ENCODE results near the gene BICDL1. TPM values are rescaled to one million over a fixed set of nuclear protein-coding genes. Genes with fewer than 3 reads are reported as not detected.
"Not testable (repeated sequence)": the region's sequence is repeated elsewhere in the genome, so short reads cannot be mapped to it uniquely, and the experiment has no call there.

The BICDL1 gene, protein sequence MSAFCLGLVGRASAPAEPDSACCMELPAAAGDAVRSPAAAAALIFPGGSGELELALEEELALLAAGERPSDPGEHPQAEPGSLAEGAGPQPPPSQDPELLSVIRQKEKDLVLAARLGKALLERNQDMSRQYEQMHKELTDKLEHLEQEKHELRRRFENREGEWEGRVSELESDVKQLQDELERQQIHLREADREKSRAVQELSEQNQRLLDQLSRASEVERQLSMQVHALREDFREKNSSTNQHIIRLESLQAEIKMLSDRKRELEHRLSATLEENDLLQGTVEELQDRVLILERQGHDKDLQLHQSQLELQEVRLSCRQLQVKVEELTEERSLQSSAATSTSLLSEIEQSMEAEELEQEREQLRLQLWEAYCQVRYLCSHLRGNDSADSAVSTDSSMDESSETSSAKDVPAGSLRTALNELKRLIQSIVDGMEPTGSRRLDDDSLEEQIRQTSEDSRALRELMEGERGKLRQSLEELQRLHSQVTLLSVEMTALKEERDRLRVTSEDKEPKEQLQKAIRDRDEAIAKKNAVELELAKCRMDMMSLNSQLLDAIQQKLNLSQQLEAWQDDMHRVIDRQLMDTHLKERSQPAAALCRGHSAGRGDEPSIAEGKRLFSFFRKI
- 19.9 and 21.5 TPM in 2 replicates for total RNA-seq (2014; rRNA removed; shearing (Covaris generic))

DNA sequence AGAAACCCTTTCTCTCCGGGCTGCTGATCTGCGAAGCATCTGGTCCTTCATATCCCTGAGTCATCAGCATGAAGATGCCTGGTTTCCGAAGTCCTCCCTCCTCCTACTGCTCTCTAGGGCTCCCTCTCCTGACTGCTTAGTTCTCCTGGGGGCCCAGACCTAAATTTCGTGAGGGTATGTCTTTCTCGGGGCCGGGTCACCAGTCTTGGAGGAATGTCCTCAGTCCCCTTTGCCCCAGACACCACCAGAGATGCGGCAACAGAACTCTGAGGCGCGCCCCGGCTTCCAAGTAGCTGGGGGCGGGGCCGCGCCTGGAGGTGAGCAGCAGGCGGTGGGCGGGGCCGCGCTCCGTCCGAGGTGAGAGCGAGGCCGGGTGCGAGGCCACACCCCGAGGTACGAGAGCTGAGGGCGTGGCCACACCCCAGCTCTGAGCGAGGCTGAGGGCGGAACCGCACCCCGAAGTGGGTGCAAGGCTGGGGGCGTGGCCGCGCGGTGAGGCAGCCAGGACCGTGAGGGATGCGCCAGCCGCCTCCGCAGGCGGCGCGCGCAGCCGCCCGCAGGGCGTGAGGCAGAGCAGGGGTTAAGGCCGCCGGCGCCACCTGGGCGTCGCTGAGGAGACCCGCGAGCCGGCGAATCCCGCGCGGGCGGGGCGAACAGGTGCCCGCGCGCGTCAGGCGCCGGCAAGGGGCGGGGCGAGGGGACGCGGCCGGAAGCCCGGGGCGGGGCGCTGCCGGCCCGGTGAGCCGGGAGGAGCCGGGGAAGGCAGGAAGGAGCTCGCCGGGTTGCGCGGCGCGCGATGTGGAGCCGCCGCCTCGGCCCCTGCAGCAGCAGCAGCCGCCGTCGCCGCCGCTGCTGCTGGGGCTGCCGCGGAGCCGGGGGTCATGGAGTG, at the start of gene BICDL1:
Gene BICDL1, plus strand, starts transcription at position 765 of the 889 bp plus-strand sequence. CDS start 633 bp downstream, outside the sequence.
- peak; percentile 96 for DNase-seq (ENCODE audit: low spot score)

DNA sequence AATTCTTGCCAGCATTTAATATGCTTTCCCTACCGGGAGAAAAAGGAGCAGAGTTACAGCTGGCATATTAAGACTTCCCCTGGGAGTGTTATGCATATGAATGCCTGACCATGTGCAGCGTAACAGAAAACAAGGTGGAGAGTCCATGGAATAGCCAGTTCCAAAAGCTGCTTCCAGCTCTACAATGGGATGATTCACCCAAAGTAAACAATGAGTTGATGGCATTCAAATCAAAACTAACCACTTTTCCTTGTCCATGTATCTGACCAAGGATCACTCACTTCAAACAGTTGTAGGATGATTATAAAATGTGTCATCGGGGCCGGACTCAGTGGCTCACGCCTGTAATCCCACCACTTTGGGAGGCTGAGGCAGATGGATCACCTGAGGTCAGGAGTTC, 48.1 kb upstream of the BICDL1 start:
- DNase-seq (ENCODE audit: low spot score): peak; percentile 84

DNA sequence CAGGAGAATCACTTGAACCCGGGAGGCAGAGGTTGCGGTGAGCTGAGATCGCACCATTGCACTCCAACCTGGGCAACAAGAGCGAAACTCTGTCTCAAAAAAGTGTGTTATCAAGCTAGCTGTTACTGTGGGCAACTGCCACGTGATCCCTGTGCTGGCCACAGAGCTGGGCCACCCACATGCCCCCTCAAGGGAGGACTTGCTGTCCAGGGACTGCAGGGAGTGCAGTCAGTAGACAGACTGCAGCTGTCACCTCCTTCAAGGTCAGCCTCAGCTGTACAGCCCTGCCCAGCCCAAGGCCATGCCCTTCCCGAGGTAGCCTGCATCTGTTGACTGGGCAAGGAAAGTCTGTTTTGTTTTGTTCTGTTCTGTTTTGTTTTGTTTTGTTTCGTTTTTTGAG, 46.6 kb upstream of the BICDL1 start:
- no peak for DNase-seq (ENCODE audit: low spot score)

DNA sequence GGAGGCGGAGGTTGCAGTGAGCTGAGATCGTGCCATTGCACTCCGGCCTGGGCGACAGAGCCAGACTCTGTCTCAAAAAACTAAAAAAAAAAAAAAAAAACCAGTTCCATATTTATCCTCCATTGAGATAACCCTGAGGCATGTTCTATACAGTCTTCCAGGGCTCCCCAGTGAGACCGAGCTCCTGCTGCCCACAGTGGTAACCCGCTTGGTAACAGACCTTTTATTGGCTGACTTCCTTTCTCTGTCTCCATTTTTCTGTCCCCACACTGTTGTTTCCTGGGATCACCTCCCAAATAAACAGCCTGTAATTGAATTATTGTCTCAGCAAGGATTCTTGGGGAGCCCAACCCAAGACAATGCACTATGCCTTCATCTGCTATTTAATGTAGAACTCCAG, 42.8 kb upstream of the BICDL1 start:
- DNase-seq (ENCODE audit: low spot score): no peak

DNA sequence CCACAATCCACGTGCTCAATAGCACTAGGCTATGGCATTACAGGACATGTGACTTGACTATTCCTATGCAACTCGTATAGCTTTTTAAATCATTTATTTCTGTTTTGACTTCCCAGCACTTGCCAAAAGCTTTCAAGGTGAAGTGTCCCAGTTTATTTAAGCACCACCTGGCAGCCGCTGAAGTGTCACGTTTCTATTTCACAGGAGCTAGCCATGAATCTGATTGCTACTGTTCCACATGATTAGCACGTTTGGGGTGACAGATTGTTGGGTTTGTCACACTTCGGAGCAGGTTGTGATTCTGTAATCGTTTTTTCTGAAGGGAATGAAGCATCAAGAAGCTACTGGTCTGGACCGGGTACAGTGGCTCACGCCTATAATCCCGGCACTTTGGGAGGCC, 39.9 kb upstream of the BICDL1 start:
- DNase-seq (ENCODE audit: low spot score): no peak

DNA sequence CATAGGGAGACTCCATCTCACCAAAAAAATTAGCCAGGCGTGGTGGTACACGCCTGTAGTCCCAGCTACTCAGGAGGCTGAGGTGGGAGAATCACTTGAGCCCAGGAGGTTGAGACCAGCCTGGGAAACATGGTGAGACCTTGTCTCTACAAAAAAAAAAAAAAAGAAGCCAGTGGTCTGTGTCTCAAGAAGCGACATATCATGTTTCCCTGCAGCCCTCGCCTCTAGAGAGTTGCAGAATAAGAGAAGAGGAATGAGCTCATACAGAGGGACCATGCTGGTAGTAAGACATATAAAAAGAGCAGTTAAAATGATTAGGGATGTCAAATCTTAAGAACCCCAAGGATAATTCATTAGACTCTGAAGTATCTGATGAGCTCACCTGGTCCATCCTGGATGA, 39.4 kb upstream of the BICDL1 start:
- DNase-seq (ENCODE audit: low spot score): no peak

DNA sequence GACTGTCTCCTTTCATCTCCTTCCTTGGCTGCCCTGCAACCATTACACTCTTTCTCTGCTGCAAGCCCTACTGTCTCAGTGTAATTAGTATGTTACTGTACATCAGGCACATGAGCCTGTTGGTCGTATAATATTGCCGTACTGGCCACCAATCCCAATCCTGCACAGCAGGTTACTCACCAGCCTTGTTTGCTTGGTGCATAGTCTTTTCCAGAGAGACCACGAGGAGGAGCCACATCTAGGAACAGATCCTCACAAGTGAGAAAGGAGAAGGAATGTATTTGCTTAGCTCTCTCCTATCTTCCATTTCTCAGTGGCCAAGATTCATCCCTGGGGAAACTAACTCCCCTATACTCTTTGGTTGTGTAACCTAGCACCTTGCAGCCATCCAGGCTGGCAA, 33.0 kb upstream of the BICDL1 start:
- peak; percentile 13 for DNase-seq (ENCODE audit: low spot score)

DNA sequence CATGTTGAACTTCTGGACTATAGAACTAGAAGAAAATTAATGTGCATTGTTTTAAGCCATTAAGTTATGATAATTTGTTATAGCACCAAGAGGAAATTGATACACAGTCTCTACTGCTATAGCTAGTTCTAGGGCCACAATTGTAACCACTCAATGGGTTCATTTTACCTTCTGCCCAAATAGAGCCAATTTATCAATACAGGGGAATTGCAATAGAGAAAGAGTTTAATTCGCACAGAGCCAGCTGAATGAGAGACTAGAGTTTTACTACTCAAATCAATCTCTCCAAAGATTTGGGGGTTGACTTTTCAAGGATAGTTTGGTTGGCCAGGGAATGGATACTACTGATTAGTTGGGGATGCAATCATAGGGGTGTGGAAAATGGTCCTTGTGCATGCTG, 31.9 kb upstream of the BICDL1 start:
- no peak for DNase-seq (ENCODE audit: low spot score)

DNA sequence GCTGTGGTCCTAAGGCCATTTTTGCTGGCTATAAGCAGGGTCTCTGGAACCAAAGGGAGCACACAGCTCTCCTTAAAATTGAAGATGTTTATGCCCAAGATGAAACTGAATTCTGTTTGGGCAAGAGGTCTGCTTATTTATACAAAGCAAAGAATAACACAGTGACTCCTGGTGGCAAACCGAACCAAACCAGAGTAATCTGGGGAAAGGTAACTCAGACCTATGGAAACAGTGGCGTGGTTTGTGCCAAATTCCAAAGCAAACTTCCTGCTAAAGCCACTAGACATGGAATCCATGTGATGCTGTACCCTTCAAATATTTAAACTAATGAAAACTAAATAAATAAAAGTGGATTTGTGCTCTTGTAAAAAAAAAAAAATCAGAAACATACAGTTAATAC, 29.6 kb upstream of the BICDL1 start:
- DNase-seq (ENCODE audit: low spot score): no peak

DNA sequence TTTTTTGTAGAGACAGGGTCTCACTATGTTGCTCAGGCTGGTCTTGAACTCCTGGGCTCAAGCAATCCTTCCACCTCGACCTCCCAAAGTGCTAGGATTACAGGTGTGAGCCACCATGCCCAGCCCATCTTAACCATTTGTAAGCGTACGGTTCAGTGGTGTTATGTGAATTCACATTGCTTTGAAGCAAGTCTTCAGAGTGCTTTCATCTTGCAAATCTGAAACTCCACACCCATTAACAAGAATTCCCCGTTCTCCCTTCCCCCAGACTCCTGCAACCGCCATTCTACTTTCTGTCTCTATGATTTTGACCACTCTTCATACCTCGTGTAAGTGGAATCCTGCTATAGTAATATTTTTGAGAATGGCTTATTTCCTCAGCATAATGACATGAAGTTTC, 24.9 kb upstream of the BICDL1 start:
- DNase-seq (ENCODE audit: low spot score): no peak

DNA sequence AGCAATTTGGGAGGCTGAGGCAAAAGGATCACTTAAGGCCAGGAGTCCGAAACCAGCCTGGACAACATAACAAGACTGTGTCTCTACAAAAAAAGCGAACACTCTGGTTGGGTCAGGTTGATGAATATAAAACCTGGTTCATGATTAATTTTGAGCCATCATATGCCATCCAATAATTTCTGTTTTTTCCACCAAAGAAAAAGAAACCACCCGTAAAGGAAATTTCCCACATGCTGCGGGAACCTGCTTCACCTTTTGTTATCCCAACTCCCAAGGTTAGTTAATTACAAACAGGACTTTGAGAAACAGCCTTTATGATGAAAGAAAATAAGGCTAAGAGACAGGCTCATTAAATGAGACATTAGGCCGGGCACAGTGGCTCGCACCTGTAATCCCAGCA, 24.1 kb upstream of the BICDL1 start:
- DNase-seq (ENCODE audit: low spot score): no peak

DNA sequence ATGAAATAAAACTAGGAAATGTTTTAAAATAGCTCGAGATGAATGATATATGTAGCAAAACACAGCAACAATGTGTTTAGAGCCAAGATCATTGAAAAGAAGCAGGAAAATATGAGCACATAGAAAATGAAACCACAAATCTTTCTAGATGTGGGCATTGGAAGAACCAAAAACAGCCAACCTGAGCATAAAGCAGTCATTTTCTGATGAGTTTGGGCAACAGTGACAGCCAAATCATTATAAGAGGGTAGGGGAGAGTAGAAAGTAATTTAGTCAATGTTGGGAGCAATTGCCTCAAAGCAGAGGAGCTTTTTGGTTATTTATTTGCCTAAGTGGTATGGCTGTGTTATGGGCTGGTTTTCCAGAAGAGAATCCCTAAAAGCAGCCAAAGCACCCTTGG, 8.8 kb upstream of the BICDL1 start:
- DNase-seq (ENCODE audit: low spot score): no peak

DNA sequence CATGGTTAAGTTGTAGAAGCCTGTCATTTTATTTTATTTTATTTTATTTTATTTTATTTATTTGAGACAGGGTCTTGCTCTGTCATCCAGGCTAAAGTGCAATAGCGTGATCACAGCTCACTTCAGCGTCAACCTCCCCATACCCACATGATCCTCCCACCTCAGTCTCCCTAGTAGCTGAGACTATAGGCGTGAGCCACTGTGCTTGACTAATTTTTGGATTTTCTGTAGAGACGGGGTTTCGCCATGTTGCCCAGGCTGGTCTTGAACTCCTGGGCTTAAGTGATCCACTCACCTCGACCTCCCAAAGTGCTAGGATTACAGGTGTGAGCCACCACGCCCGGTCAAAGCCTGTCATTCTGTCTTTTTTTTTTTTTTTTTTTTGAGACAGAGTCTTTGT, 8.3 kb upstream of the BICDL1 start:
- not testable (repeated sequence) for DNase-seq (ENCODE audit: low spot score)

DNA sequence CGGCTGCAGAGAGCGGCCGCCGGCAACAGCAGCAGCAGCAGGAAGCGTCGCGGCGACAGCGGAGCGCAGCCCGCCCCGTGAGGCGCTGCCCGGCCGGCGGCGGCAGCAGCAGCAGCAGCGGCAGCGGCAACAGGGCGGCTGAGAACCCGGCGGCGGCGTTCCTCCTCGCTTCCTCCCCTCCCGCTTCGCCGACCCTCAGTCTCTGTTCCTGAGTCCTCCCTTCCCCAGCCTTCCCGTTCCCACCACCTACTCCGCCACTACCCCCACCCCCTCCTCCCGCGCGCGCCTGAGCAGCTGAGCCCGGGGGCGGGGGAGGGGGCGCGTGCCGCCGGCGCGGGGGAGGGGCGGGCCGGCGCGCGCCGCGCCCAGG, 310 bp downstream of the BICDL1 start:
- no peak for DNase-seq (ENCODE audit: low spot score)

DNA sequence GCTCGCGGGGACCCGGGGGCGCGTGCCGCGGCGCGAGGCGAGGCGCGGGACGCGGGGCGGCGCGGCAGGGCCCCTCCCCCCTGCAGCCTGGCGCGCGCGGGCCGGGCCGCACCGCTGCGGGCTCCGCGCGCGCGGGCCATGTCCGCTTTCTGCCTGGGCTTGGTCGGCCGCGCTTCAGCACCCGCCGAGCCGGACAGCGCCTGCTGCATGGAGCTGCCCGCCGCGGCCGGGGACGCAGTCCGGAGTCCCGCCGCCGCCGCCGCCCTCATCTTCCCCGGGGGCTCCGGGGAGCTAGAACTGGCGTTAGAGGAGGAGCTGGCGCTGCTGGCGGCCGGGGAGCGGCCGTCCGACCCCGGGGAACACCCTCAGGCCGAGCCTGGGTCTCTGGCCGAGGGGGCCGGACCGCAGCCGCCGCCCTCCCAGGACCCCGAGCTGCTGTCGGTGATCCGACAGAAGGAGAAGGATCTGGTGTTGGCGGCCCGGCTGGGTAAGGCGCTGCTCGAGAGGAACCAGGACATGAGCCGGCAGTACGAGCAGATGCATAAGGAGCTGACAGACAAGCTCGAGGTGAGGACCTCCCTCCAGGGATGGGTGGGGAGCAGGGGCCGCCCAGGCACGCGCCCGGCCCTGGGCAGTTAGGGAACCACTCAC, 820 bp downstream of the BICDL1 start:
- DNase-seq (ENCODE audit: low spot score): peak; percentile 80

DNA sequence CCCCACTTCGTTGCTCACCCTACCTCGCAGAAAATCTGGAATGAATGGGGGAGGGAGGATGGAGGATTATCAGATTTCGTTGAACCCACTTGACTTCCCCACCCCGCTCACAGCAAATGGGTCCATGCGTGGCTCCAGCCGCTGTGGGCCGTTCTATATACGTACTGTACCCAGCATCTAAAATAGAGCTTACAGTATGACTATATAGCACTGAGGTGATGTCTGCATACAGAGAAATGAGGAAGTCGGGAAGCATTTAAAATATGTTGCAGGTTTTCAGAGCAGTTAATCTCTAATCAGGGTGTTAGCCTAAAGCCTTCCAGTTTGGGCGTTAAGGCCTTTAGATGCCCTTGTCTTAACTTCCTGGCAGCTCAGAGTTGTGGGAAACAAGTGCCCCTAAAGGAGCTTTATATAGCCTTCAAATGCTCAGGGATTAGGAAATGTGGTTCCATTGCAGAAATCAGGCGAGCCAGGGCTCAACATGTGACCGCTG, 1.4 kb downstream of the BICDL1 start:
- DNase-seq (ENCODE audit: low spot score): peak; percentile 16

DNA sequence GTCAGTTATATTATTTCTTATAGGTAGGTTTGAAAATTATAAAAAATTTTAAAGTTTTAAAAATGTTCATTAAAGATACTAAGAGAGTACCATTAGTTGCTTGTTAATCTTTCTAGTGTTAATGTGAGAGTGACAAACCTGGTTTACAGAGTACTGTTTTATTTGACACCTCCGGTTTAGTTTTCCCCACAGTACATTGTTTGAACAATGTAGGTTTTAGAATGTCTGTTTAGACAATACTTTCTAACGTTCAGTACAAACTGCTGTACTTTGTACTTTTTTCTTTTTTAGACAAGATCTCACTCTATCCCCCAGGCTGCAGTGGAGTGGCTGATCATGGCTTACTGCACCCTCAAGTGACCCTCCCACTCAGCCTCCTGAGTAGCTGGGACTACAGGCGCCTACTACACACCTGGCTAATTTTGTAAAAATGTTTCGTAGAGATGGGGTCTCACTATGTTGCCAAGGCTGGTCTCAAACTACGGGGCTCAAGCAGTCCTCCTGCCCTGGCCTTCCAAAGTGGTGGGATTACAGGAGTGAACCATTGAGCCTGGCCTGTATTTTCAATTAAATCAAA, 3.2 kb downstream of the BICDL1 start:
- DNase-seq (ENCODE audit: low spot score): no peak

DNA sequence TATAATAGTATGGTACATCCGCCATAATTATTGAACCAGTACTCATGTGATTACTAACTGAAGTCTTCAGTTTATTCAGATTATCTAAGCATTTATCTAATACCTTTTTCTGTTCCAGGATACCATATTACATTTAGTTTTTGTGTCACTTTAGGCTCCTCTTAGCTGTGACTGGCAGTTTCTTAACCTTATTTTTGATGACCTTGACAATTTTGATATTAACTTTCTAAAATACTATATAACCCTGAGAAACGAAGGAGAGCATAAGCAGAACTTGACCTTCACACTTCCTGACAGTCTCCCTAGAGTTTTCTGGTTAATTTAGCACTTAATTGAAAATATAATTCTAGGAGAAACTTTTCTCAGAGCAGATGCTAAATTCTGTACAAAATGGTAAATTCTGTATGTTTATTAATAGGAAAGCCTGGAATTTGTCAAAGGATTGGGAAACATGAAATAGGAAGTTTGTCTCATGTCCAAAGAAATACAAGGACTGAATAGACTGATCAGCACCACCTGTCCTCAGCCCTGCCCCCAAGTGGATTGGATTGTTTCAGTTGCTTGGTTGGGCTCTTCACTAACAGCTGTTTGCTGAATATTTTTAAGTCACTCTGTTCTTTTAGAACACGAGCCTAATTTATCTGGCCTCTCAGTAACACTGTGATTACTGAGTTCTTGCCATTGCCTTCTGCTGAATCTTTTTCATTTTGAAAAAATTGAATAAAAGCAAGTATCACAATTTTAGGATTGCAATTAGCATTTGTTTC, 6.0 kb downstream of the BICDL1 start:
- DNase-seq (ENCODE audit: low spot score): no peak

DNA sequence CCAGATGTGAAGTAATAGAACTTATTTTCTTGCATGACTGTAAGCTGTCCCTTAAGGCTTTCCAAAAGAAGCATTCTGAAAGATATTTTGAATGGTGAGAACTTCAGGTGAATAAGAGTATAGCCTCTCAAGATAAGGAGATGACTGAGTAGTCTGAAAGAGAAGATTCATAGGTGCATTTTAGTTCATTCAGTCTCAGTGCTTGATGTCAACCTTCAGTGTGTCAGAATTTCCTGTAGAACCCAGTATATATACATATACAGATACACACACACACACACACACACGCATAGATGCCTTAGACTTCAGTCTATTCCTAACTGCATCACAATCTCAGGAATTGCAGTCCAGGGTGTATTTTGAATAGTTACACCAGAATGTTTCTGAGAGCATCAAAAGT, 7.4 kb downstream of the BICDL1 start:
- DNase-seq (ENCODE audit: low spot score): no peak

DNA sequence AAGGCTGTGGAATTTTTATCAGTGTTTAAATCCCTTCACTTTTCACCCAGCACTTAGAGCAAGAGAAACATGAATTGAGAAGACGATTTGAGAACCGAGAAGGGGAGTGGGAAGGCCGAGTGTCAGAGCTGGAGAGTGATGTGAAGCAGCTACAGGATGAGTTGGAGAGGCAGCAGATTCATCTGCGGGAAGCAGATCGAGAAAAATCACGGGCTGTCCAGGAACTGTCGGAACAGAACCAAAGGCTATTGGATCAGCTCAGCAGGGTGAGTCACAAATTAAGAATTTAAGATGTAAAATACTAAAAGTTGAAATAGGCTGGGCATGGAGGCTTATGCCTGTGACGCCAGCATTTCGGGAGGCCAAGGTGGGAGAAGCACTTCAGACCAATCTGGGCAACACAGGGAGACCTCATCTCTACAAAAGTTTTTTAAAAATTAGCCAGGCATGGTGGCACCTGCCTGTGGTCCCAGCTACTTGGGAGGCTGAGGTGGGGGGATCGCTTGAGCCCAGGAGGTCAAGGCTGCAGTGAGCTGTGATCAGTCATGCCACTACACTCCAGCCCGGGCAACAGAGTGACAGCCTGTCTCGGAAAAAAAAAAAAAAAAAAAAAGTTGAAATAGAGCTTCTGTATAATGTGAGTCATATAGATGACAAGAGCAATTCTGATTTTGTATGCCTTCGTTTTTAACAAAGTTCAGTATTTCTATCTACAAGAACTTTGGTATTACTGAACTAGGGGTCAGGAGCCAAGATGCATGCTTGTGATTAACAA, 9.6 kb downstream of the BICDL1 start:
- no peak for DNase-seq (ENCODE audit: low spot score)

All from HT-29 (cell line).